ENCODE measurements around the gene KCNQ1. TPM values are rescaled to one million over a fixed set of nuclear protein-coding genes. Genes with fewer than 3 reads are reported as not detected.

Gene KCNQ1
- total and polyA plus RNA-seq, 2 experiments from 2014 or later = 0.45 to 0.87 TPM

DNA sequence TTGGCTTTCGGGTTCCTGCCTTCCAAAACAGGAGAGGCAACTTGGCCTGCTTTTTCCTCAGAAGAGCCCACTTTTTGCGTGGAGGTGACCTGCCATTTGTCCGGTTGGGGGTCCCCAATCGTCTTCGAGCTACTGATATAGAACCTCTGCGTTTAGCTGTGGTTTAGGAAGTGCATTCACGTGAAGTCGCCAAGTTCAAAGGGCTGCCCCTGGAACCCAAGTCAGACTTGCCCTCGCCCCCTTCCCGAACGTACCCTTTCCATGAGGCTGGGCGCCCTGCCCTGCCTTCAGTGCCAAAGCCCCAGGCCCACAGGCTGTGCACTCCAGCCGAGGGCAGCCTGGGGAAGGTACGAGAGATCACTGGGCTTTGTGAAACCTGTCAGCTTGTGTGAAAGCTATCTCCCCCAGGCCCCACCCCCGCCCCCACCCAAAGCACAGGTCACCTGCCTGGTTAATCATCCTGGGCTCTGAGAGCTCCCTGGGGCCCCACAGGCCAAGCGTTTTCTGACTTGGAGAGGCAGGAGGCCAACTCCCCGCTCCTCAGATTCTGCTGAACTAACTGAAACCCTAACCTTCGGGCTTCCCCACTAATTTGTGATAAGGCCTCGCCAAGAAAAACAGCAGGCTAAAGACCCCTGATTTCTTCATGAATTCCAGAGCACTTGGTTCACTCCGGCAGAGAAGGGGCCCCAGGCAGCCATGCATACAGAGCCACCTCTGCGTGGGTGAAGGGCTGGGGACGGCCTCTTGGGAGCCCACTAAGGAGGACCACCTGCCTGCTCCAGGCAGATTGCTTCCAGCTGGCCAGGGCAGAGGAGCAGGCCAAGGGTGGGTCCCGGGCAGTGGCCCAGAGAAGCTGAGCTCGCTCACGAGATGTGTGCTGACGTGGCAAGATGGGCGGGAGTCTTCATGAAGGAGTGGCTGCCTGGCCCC lies 280.8 kb downstream of the KCNQ1 start:
- no peak for TF ChIP-seq EZH2 (IDR thresholded peaks at IDR 0.05; ENCODE audit: low read depth, unreplicated experiment)
- TF ChIP-seq, protein P1, sequence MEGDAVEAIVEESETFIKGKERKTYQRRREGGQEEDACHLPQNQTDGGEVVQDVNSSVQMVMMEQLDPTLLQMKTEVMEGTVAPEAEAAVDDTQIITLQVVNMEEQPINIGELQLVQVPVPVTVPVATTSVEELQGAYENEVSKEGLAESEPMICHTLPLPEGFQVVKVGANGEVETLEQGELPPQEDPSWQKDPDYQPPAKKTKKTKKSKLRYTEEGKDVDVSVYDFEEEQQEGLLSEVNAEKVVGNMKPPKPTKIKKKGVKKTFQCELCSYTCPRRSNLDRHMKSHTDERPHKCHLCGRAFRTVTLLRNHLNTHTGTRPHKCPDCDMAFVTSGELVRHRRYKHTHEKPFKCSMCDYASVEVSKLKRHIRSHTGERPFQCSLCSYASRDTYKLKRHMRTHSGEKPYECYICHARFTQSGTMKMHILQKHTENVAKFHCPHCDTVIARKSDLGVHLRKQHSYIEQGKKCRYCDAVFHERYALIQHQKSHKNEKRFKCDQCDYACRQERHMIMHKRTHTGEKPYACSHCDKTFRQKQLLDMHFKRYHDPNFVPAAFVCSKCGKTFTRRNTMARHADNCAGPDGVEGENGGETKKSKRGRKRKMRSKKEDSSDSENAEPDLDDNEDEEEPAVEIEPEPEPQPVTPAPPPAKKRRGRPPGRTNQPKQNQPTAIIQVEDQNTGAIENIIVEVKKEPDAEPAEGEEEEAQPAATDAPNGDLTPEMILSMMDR (conservative IDR thresholded peaks at IDR 0.05; ENCODE audit: low read depth in 2 of 2) = no peak
- TF ChIP-seq CREB1 (CRISPR knock-in tag; IDR thresholded peaks at IDR 0.05; ENCODE audit: low read depth) = no peak
- TF ChIP-seq, protein P2, sequence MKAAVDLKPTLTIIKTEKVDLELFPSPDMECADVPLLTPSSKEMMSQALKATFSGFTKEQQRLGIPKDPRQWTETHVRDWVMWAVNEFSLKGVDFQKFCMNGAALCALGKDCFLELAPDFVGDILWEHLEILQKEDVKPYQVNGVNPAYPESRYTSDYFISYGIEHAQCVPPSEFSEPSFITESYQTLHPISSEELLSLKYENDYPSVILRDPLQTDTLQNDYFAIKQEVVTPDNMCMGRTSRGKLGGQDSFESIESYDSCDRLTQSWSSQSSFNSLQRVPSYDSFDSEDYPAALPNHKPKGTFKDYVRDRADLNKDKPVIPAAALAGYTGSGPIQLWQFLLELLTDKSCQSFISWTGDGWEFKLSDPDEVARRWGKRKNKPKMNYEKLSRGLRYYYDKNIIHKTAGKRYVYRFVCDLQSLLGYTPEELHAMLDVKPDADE (IDR thresholded peaks at IDR 0.05) = no peak
- TF ChIP-seq, protein P3, sequence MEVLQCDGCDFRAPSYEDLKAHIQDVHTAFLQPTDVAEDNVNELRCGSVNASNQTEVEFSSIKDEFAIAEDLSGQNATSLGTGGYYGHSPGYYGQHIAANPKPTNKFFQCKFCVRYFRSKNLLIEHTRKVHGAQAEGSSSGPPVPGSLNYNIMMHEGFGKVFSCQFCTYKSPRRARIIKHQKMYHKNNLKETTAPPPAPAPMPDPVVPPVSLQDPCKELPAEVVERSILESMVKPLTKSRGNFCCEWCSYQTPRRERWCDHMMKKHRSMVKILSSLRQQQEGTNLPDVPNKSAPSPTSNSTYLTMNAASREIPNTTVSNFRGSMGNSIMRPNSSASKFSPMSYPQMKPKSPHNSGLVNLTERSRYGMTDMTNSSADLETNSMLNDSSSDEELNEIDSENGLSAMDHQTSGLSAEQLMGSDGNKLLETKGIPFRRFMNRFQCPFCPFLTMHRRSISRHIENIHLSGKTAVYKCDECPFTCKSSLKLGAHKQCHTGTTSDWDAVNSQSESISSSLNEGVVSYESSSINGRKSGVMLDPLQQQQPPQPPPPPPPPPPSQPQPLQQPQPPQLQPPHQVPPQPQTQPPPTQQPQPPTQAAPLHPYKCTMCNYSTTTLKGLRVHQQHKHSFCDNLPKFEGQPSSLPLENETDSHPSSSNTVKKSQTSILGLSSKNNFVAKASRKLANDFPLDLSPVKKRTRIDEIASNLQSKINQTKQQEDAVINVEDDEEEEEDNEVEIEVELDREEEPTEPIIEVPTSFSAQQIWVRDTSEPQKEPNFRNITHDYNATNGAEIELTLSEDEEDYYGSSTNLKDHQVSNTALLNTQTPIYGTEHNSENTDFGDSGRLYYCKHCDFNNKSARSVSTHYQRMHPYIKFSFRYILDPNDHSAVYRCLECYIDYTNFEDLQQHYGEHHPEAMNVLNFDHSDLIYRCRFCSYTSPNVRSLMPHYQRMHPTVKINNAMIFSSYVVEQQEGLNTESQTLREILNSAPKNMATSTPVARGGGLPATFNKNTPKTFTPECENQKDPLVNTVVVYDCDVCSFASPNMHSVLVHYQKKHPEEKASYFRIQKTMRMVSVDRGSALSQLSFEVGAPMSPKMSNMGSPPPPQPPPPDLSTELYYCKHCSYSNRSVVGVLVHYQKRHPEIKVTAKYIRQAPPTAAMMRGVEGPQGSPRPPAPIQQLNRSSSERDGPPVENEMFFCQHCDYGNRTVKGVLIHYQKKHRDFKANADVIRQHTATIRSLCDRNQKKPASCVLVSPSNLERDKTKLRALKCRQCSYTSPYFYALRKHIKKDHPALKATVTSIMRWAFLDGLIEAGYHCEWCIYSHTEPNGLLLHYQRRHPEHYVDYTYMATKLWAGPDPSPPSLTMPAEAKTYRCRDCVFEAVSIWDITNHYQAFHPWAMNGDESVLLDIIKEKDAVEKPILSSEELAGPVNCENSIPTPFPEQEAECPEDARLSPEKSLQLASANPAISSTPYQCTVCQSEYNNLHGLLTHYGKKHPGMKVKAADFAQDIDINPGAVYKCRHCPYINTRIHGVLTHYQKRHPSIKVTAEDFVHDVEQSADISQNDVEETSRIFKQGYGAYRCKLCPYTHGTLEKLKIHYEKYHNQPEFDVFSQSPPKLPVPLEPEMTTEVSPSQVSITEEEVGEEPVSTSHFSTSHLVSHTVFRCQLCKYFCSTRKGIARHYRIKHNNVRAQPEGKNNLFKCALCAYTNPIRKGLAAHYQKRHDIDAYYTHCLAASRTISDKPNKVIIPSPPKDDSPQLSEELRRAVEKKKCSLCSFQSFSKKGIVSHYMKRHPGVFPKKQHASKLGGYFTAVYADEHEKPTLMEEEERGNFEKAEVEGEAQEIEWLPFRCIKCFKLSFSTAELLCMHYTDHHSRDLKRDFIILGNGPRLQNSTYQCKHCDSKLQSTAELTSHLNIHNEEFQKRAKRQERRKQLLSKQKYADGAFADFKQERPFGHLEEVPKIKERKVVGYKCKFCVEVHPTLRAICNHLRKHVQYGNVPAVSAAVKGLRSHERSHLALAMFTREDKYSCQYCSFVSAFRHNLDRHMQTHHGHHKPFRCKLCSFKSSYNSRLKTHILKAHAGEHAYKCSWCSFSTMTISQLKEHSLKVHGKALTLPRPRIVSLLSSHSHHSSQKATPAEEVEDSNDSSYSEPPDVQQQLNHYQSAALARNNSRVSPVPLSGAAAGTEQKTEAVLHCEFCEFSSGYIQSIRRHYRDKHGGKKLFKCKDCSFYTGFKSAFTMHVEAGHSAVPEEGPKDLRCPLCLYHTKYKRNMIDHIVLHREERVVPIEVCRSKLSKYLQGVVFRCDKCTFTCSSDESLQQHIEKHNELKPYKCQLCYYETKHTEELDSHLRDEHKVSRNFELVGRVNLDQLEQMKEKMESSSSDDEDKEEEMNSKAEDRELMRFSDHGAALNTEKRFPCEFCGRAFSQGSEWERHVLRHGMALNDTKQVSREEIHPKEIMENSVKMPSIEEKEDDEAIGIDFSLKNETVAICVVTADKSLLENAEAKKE (CRISPR knock-in tag; IDR thresholded peaks at IDR 0.05) = no peak
- no peak for TF ChIP-seq JUNB (IDR thresholded peaks at IDR 0.05; ENCODE audit: unreplicated experiment)
- TF ChIP-seq STAT1 (IDR thresholded peaks at IDR 0.05; ENCODE audit: unreplicated experiment) = no peak
- TF ChIP-seq, protein P4, sequence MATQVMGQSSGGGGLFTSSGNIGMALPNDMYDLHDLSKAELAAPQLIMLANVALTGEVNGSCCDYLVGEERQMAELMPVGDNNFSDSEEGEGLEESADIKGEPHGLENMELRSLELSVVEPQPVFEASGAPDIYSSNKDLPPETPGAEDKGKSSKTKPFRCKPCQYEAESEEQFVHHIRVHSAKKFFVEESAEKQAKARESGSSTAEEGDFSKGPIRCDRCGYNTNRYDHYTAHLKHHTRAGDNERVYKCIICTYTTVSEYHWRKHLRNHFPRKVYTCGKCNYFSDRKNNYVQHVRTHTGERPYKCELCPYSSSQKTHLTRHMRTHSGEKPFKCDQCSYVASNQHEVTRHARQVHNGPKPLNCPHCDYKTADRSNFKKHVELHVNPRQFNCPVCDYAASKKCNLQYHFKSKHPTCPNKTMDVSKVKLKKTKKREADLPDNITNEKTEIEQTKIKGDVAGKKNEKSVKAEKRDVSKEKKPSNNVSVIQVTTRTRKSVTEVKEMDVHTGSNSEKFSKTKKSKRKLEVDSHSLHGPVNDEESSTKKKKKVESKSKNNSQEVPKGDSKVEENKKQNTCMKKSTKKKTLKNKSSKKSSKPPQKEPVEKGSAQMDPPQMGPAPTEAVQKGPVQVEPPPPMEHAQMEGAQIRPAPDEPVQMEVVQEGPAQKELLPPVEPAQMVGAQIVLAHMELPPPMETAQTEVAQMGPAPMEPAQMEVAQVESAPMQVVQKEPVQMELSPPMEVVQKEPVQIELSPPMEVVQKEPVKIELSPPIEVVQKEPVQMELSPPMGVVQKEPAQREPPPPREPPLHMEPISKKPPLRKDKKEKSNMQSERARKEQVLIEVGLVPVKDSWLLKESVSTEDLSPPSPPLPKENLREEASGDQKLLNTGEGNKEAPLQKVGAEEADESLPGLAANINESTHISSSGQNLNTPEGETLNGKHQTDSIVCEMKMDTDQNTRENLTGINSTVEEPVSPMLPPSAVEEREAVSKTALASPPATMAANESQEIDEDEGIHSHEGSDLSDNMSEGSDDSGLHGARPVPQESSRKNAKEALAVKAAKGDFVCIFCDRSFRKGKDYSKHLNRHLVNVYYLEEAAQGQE (IDR thresholded peaks at IDR 0.05; ENCODE audit: unreplicated experiment) = no peak
- no peak for TF ChIP-seq NANOG (IDR thresholded peaks at IDR 0.05; ENCODE audit: borderline replicate concordance)
- no peak for TF ChIP-seq ZNF331 (CRISPR knock-in tag; IDR thresholded peaks at IDR 0.05; ENCODE audit: low read depth)
- no peak for TF ChIP-seq ZNF114 (CRISPR knock-in tag; IDR thresholded peaks at IDR 0.05)
- no peak for TF ChIP-seq POLR2AphosphoS5 (IDR thresholded peaks at IDR 0.05; ENCODE audit: low read depth)
- TF ChIP-seq EZH2phosphoT487 (IDR thresholded peaks at IDR 0.05; ENCODE audit: unreplicated experiment) = no peak
- H3K27me3 Mint-ChIP-seq (ENCODE audit: insufficient read depth, low read depth, poor library complexity) = peaks cover 70% of the 10 kb centered on the region
- Histone ChIP-seq H4K20me1 (replicated peaks; ENCODE audit: insufficient read depth) (no peaks in the 10 kb centered on the region), H3K79me2 (replicated peaks; ENCODE audit: insufficient read depth) (no peaks in the 10 kb centered on the region), H3K27me3 (ENCODE audit: insufficient read depth) (peaks cover 27% of the 10 kb centered on the region), H3K36me3 (ENCODE audit: insufficient read depth) (no peaks in the 10 kb centered on the region), H3K4me1 (ENCODE audit: insufficient read depth) (peaks cover 10% of the 10 kb centered on the region), H2AFZ (no peak overlapping the region), H3K27ac (ENCODE audit: low read depth) (no peak overlapping the region), H3K9me2 (ENCODE audit: insufficient read depth) (no peaks in the 10 kb centered on the region), H3F3A (replicated peaks; ENCODE audit: low read depth) (no peaks in the 10 kb centered on the region), H3K4me2 (no peak overlapping the region), H3K4me3 (no peak overlapping the region)
- no peak for ATAC-seq
- H3K4me1 Mint-ChIP-seq = peaks cover 16% of the 10 kb centered on the region
- H3K9me3 Mint-ChIP-seq = peaks cover 5% of the 10 kb centered on the region; the same call in 2 of the 3 replicates
- DNase-seq (ENCODE audit: low spot score) = no peak
- H3K4me3 Mint-ChIP-seq = no peak overlapping the region
- H3K27ac Mint-ChIP-seq = no peak overlapping the region
- no peaks in the 10 kb centered on the region for H3K36me3 Mint-ChIP-seq (ENCODE audit: low read depth)

All from GM23338 (cell line).